Bronchial epithelial cell (primary cell): Measurements from ENCODE around the gene CDK17. TPM values are rescaled to one million over a fixed set of nuclear protein-coding genes. Genes with fewer than 3 reads are reported as not detected.

Experiments
- DNase-seq: peaks from one replicate; pipeline ENCODE4 v3.0.0-alpha.2; 2010; ENCODE audit warnings: low read depth
- FAIRE-seq: peaks from 2 replicates; lab custom pipeline; 2011; peaks lifted over from hg19 to GRCh38; lab: Jason Lieb, UNC
- H3K27me3 ChIP-seq: 2 replicates; pipeline ENCODE4 v1.5.1; 2011; ENCODE audit warnings: low read length; ENCODE audit not compliant: control insufficient read depth, insufficient read depth
- H3K36me3 ChIP-seq: 2 replicates; pipeline ENCODE4 v1.5.1; 2011; ENCODE audit warnings: low read length; ENCODE audit not compliant: control insufficient read depth, insufficient read depth
- H3K4me3 ChIP-seq: 2 replicates; pipeline ENCODE4 v1.5.1; 2011; ENCODE audit warnings: mild to moderate bottlenecking, low read depth, low read length, control low read depth
- total RNA-seq: library from RNA; depleted of rRNA; stranded (reverse); fragments of >200 nt; gene quantifications from 2 replicates; pipeline ENCODE4 v1.2.1, GENCODE V29; 2014
- TF ChIP-seq, protein P1 (sequence below): IDR thresholded peaks from 2 replicates; pipeline ENCODE4 v1.5.1; 2011; ENCODE audit warnings: mild to moderate bottlenecking, moderate library complexity, low read length, control low read depth, inconsistent platforms; ENCODE audit not compliant: insufficient read depth, severe bottlenecking

Gene CDK17
- total RNA-seq, 1 donor from 2014 or later, result 34.5 TPM

DNA sequence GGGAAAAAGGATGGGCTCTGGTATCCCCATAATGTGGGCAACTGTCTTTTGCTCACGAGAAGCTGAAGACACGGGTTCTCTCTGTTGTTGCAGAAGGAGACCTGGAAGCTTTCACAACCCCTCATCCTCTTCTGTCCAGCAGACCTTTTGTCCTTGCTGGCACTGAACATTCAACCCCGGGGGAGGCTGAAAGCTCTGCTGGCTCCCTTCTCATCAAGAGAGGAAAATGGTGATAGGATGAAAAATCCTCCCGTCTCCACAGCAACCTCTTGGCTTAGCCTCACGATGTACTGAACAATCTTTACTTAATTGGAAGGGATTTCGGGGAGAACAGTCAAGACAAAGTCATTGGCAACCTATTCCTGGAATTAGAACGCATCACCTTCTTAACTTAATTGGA is 167.1 kb downstream of the CDK17 start:
- TF ChIP-seq, protein P1, sequence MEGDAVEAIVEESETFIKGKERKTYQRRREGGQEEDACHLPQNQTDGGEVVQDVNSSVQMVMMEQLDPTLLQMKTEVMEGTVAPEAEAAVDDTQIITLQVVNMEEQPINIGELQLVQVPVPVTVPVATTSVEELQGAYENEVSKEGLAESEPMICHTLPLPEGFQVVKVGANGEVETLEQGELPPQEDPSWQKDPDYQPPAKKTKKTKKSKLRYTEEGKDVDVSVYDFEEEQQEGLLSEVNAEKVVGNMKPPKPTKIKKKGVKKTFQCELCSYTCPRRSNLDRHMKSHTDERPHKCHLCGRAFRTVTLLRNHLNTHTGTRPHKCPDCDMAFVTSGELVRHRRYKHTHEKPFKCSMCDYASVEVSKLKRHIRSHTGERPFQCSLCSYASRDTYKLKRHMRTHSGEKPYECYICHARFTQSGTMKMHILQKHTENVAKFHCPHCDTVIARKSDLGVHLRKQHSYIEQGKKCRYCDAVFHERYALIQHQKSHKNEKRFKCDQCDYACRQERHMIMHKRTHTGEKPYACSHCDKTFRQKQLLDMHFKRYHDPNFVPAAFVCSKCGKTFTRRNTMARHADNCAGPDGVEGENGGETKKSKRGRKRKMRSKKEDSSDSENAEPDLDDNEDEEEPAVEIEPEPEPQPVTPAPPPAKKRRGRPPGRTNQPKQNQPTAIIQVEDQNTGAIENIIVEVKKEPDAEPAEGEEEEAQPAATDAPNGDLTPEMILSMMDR, result no peak
- H3K27me3 ChIP-seq, result no peaks in the 10 kb centered on the region
- FAIRE-seq (no peak), DNase-seq (no peak)
- H3K36me3 ChIP-seq, result peaks cover 7% of the 10 kb centered on the region
- H3K4me3 ChIP-seq, result no peak overlapping the region

DNA sequence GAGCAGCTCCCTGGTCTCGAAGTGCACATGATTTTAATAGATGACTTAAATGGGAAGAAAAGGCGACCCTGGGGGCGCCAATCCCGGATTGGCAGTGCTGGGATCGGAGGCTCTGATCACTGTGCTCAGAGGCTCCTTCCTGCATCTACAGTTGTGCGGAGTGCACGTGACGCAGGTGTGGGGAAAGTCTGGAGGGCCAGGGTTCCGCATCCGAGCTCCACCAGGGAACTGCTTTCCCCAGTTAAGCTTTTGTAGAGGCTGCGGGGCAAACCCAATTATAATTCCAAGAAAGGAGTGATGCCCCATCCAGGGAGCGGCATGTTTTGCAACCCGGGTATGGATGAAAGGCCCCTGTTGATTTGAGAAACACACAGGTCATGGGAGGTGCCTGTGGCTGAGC is 169.6 kb downstream of the CDK17 start:
- H3K4me3 ChIP-seq, result no peak overlapping the region
- H3K36me3 ChIP-seq, result peaks cover 6% of the 10 kb centered on the region
- H3K27me3 ChIP-seq, result no peaks in the 10 kb centered on the region
- TF ChIP-seq, protein P1, result no peak
- no peak for FAIRE-seq
- DNase-seq, result no peak

DNA sequence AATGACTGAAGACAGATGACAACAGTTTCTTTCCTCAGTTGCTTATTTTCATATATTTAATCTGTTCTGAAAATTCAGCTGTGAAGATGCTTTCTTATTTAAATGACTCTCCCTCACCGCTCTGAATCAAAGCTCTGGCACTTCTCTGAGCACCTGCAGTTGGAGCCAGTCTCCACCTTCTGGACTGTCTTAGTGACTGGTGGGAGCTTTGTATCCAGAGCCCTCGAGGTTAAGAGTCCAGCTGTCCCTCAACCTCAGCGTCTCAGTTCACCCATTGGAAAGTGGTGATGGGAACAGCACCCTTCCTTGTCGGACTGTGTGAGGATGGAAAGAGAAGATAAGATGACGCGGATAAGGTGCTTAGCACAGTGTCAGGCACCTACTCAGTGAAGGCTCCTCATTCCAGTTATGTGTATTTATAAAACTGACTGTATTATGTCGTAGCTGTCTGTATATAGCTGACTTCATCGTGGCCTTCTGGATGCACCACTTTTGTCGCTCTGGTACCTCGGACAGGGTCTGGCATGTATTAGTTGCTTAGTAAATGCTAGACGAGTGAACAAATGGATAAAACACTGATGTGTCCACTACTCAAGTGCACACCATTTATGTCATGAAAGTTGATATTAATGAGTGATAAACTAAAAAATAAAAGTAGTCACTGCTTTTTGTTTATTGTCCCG is 171.5 kb downstream of the CDK17 start:
- no peak for FAIRE-seq
- H3K36me3 ChIP-seq, result peaks cover 4% of the 10 kb centered on the region
- TF ChIP-seq, protein P1, result no peak
- no peaks in the 10 kb centered on the region for H3K27me3 ChIP-seq
- no peak overlapping the region for H3K4me3 ChIP-seq
- no peak for DNase-seq

Other genes starting within 250 kb of the CDK17 start
- 4.2 and 5.3 TPM in 2 replicates for gene ELK3, start 206.1 kb downstream of the CDK17 start, total RNA-seq
- 0.26 TPM in 2 replicates for gene CFAP54, start 89.1 kb upstream of the CDK17 start, total RNA-seq